SW480 (cell line): Measurements from ENCODE around the gene PLEKHG5.

Source experiments
- DNase-seq: peaks from one replicate; pipeline ENCODE4 v3.0.0-alpha.2; 2016; ENCODE audit warnings: low spot score

The PLEKHG5 gene

DNA sequence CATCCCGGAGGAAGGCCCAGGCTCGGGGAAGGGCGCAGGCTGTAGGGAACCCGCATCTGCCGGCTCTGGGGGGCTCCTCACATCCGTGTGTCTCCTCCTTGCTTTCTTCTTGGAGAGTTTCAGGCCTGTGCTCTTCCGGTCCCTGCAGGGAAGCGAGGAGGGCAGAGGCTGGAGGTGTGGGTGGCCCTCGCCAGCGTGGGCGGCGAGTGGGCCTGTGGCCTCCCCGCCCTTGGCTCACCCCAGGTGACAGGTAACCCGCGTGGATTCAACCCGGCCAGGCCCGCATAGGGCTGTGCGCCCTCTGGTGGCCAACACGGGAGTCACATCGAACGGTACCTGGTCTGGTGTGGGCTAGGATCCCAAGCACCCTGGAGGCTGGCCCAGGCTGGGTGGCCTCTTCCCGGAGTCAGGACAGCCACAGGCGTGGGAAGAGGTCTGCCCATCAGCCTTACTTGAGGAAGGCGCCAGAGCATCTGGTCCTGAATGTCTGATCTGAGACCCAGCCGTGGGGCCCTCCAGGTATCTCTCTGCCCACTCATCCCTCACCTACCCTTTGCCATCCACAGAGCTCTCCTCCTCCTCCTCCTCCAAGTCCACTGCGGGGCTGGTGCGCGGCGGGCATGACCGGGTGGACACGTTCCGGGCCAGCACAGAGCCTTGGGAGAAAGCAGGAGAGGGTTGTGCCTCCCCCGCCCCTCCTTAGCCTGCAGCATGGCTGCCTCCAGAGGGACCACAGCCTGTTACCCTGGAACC lies 15.9 kb downstream of the PLEKHG5 start:
- peak; percentile 50 for DNase-seq

- DNase-seq, result no peak
These were observed 16.6 kb downstream of the PLEKHG5 start for GRCh38 chr1:6474815-6475282.

DNA sequence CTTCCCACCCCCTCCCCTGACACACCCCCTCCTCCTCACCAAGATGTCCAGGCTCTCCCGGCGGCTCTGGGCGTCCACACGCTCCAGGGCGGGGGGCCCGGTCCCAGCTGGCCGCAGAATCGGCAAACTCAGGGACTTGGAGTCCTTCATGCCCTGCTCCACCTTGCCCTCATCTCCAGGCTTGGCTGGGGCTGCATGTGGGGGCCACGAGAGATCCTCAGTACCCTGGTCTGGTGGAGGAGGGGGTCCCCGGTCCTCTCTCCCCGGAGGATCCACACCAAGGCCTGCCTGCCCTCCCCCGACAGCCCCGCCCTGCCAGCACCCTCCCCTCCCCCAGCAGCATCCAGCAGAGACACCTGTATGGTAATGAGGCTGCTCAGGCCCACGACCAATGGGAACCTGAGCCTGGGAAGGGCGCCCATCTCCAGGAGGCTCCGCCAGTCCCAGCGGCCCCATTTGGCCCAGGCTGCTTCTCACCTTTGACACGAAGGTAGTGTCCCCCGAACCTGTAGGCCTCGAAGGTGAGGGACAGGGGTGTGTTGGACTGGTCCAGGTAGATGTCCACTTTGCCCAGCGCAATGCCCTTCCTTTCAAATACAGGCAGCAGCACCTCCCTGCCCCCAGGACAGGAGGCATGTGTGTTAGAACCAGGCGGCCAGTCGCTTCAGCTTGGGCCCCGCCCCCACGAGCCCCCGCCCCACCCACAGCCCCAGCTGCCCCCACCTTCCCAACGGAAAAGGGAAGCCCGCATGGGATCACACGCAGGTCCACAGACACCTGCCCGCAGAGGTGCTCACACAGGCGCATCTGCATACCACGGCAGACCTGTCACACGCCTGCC lies 17.3 kb downstream of the PLEKHG5 start:
- peak; percentile 89 for DNase-seq

GRCh38 chr1:6473156-6473555 lies 18.3 kb downstream of the PLEKHG5 start:
- DNase-seq, result no peak

- DNase-seq, result no peak
These were observed 19.1 kb downstream of the PLEKHG5 start for GRCh38 chr1:6472391-6472790.

GRCh38 chr1:6471970-6472368 lies 19.5 kb downstream of the PLEKHG5 start:
- no peak for DNase-seq

GRCh38 chr1:6471086-6471969 lies 20.1 kb downstream of the PLEKHG5 start:
- no peak for DNase-seq

DNA sequence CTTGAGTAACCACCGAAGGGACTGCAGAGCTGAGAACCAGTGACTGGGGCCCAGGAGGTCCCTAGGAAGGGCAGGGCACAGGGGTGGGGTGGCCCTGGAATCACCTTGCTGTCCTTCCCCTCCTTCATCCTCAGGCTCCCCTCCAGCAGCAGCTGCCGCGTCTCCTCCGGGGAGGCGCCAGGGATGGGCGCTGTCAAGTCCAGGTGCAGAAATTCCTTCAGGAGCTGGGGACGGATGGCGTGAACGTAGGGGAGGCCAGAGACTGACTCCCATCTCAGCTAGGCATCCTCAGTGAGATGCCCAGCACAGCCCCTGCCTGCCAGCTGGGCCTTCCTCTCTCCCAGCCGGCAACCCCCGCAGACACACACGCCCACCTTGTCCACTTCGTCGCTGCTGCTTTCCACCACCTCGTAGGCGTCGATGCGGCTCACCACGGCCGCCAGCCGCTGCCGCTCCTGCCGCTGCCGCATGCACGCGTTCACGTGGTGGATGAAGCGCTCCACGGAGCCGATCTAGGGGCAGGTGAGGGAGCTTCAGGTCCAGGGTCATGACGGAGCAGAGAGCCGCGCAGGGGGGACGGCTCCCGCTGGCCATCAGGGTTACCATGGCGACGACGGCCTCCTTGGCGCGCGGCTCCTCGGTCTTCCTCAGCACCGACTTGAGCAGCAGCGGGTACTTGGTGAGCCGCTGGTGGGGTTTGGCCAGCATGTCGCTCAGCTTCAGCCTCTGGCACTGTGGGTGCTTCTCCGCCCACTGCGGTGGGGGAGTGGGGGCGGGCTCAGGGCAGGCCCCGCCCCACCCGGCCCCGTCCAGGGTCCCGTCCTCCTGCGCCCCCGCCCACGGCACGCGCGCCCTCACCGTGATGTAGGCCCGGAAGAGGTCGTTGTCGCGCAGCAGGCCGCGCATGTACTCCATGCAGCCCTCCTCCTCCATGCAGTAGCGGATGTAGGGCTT lies 21.1 kb downstream of the PLEKHG5 start:
- DNase-seq, result no peak

- DNase-seq, result no peak
These were observed 22.6 kb downstream of the PLEKHG5 start for GRCh38 chr1:6468729-6469461.

- no peak for DNase-seq
These were observed 23.5 kb downstream of the PLEKHG5 start for GRCh38 chr1:6467744-6468688.

DNA sequence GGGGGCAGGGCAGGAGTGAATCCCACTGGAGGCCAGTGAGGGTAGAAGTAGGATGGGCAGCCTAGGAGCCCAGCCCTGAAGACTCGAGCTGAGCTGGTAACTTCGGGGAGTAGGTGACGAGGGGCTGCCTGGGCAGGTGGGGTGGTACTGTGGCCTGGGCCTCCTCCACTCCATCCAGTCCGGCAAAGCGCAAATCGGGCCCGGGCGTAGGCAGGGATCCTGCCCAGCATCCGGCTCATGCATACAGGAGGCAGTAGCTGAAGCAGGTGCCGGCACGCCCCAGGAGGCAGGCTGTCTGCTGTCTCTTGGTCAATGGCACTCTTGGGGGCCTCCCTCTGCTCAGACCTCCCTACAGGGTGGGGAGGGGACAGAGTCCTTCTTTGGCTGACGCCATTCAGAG lies 24.2 kb downstream of the PLEKHG5 start:
- DNase-seq, result no peak

DNA sequence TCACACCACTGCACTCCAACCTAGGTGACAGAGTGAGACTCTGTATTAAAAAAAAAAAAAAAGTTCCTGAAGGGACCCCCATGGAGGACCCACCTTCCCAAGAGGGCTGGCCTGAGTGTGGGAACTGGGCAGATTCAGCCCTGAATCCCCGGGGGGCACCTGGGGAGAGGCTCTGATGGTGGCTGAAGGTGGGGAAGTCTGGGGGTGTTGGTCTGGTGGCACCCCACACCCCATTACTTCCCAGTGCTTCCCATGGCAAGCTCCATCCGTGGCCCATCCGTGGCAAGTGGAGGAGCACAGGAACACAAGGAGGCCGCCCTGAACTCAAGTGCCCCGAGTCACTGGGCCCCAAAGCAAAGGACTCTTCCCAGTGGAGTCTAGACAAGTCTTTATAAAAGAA lies 24.7 kb downstream of the PLEKHG5 start:
- DNase-seq, result no peak

GRCh38 chr1:6466023-6466422 lies 25.4 kb downstream of the PLEKHG5 start, which contains the start of gene TNFRSF25:
TNFRSF25 (minus strand) TSS chr1:6466173; CDS start chr1:6466107, 66 bp downstream.
- DNase-seq, result no peak

GRCh38 chr1:6465461-6466005 lies 25.9 kb downstream of the PLEKHG5 start:
- DNase-seq, result no peak

DNA sequence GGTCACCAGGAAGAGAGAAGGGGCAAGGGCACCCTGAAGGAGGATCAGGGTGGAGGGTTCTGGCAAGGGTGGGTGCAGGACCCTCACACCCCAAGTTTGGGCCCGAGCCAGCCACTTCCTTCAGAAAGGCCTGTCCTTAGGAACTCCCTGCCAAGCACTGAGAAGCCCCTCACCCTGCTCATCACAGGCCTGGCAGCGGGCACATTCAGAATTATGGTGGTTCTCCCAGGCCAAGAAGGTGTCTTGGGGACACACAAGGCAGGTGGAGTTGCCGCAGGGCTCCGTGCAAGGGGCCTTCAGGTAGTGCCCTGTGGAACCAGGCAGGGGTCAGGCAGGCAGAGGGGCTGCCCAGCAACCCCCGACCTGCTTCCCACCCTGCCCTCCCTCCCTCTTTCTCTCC lies 26.6 kb downstream of the PLEKHG5 start:
- no peak for DNase-seq

GRCh38 chr1:6464514-6464836 lies 27.0 kb downstream of the PLEKHG5 start:
- peak; percentile 52 for DNase-seq

DNA sequence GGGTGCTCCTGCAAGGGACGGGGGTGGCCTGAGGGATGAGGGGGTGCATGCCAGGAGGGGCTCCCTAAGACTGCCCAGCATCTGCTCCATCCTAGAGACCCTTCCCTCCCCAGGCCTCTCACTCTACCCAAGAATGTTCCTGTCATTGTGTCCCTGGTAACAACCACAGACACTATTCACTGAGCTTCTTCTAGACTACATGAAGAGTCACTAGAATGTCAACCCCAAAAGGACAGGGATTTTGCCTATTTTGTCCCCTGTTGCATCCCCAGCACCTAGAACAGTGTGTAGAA lies 28.4 kb downstream of the PLEKHG5 start:
- no peak for DNase-seq

GRCh38 chr1:6462412-6463119 lies 28.9 kb downstream of the PLEKHG5 start:
- no peak for DNase-seq
